GM19397 (cell line): ENCODE measurements around the gene RBM20.

ENCODE experiments used
- ATAC-seq: cut with Tn5 transposase; IDR thresholded peaks from one replicate; pipeline ENCODE4 v1.9.1; 2021; ENCODE audit warnings: mild to moderate bottlenecking, moderate library complexity; ENCODE audit not compliant: unreplicated experiment

RBM20 gene

GRCh38 chr10:110803239-110803749 is 159.2 kb downstream of the RBM20 start:
- peak; percentile 44 for ATAC-seq

GRCh38 chr10:110803830-110804338 is 159.7 kb downstream of the RBM20 start:
- no peak for ATAC-seq

- no peak for ATAC-seq
These were observed 160.2 kb downstream of the RBM20 start for GRCh38 chr10:110804376-110804775.

DNA sequence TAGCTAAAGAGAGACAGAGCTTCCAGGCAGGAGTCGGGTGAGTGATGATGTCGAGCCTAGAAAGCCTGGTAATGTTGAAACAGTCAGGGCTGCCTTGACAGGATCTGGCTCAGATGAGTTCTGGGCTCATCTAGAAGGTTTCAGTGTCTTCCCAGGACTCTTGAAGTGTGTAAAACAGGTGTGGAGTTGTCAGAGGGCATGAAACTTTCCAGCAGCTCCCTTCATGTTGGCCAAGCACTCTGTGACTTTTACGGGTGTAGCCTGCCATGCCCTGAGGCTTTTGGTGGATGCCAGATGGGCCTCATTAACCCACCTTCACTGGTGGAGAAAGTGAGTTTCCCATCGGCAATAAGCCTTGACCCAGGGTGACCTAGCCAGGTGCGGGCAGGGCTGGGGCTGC is 161.2 kb downstream of the RBM20 start:
- no peak for ATAC-seq

- ATAC-seq = no peak
These were observed 162.2 kb downstream of the RBM20 start for GRCh38 chr10:110806335-110806734.

DNA sequence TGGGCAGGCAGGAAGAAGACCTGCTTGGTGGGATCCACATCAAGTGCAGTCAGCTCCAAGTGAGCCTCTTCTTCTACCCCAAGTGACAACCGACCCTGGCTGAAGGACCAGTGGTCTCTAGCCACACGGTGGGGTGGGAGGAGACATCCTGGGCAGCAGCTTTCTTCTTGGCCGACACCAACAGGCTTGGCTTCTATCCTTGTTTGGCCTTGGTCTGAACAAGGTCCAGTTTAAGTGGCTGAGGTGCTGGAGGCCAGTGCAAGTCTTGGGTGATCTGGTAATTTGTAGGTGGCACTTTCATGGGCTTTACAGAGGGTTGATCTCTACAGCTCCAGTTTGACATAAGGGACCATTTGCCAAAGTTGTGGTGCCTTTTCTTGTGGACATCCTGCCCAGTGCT is 164.0 kb downstream of the RBM20 start:
- ATAC-seq = no peak

DNA sequence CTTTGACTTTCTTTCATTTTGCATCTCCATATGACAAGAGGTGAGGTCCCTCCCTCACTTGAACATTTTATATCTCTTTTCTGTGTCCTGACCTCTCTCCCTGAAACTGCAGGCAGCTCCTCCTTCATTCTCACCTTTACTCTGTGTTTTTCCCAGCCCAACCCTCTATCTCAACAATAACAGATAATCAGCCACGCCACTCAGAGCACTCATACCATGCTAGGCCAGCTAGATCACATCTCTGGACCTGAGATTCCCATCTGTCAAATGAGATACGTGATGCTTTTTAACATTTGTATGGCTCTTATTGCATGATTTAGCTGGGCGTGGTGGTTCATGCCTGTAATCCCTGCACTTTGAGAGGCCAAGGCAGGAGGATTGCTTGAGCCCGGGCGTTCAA is 164.5 kb downstream of the RBM20 start:
- no peak for ATAC-seq

DNA sequence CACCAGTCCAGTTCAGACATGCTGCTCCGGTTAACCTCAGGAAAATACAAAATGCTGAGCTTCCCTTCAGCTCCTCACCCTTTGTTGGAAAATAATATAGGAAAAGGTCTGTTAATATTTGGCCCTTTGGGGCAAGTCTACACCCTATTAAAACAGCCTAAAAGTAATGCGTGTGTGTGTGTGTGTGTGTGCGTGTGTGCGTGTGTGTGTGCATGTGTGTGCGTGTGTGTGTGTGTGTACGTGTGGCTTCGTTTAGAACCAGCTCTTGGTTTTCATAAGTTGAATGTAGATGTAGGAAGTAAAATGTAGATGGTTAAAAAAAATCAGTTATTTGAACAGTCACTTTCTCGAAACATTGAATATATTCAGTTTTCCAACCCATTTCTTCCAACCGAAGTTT is 166.5 kb downstream of the RBM20 start:
- ATAC-seq = no peak

- no peak for ATAC-seq
These were observed 167.8 kb downstream of the RBM20 start for GRCh38 chr10:110811791-110812581.

DNA sequence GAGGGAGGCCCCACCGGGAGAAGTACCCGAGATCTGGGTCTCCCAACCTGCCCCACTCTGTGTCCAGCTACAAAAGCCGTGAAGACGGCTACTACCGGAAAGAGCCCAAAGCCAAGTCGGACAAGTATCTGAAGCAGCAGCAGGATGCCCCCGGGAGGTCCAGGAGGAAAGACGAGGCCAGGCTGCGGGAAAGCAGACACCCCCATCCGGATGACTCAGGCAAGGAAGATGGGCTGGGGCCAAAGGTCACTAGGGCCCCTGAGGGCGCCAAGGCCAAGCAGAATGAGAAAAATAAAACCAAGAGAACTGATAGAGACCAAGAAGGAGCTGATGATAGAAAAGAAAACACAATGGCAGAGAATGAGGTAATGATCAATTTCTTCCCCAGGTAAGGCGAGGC is 168.4 kb downstream of the RBM20 start:
- ATAC-seq = no peak

DNA sequence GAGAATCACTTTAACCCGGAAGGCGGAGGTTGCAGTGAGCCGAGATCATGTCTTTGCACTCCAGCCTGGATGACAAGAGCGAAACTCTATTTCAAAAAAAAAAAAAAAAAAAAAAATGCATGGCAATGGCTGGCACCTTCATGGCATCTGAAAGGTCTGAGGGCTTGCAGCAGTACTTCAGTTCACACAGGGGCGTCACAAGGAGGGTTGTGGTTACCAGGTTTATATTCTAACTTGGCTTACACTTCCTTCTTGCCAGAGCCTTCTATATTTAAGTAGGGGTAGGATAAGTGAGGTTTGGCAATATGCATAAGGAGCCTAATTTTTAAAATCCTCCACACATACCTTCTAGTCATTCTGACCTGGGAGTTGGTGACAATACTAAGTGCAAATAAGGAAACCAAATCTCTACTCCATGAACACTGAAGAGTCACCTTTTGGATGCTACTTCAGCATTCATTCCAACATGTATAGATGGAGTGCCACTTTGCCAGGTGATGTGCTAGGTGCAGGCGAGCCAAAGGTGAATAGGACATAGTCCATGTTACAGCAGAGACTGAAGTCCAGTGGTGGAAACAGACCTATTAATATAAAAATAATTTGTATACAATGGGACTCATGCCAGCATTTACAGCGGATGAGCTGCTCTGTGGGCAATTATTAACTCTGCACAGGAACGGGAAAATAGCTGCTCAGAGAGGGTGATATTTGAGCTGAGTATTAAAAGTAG is 169.8 kb downstream of the RBM20 start:
- no peak for ATAC-seq

DNA sequence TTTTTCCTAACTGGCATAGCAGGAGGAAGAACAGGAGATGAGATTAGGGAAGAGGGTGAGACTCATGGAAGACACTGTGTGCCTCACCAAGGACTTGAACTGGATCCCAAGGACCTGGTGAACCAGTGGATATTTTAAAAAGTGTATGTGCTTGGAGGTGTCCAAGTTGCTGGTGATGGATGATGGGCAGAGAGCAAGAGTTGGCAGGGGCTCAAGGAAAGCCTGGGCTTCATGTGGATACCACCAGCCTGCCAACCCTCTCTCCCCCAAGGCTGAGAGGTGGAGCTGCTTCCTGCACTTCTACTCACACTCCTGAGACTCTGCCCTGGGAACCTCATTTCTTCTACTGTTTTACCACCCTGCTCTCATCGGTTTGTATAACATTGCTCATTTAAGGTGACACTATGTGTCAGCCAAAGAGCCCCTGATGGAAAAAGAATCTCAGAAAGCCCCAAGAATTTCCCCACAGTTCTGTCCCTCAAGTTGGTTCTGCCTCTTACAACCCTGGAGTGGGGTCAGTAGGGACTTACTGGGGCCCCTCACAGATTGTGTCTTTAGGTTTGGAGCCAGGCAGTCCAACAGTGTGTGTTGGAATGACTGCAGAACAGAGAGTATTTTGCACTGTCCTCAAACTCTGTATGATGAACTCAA is 171.3 kb downstream of the RBM20 start:
- ATAC-seq = peak; percentile 73

- no peak for ATAC-seq
These were observed 173.5 kb downstream of the RBM20 start for GRCh38 chr10:110817614-110818013.

GRCh38 chr10:110818311-110819256 is 174.4 kb downstream of the RBM20 start:
- ATAC-seq = no peak

DNA sequence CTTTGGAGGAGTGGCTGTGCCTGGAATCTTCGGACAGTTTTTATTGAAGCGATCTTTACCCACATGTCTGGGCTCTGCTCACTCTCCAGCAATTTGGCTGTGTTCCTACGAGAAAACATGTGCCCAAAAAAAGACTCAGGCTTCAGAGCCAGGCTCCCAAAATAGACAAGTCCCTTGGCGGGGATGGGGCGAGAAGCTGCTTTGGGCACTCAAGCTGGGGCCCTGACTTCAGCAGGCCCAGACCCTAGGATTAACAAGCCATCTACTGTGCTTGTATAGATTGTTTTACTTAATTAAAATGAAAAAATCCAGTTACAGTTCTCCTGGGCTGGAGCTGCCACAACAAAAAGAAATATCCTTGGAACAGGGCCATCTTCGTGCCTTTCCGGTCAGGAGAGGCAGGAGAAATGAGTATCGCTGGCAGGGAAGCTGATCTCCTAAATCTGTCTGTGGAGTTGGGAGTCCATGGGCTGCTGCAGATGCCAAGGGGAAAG is 176.2 kb downstream of the RBM20 start:
- no peak for ATAC-seq

- no peak for ATAC-seq
These were observed 177.4 kb downstream of the RBM20 start for GRCh38 chr10:110821508-110821907.

DNA sequence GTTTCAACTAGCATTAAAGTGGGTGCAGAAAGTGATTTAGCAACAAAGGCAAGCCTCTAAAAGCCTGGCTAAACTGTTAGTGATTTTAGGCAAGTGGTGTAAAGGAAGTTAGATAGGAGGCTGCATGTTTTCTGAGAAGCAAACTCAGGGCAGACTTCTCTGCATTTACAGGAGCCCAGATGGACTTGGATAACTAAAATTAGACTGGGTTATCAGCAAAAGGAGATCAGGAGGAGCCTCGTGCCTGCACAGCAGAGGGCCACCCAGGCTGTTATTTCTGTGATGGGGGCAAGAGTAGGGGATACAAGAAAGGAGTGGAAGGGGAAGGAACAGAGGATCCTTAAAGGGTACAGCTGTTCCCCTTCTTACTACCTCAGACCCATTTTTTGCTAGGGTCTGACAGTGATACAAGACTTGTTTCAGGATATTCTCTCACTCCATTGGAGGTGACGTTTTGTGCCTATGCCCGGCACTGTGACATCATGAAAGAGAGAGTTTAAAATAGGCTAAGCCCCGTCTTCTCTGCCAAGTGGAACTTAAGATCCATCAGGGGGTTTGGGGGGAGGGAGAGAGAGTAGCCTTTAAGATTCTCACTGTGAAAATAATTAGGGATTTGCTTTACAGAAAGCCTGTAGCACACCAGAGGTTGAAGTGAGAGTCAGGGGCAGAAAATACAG is 178.0 kb downstream of the RBM20 start:
- no peak for ATAC-seq

GRCh38 chr10:110822712-110823311 is 178.7 kb downstream of the RBM20 start:
- no peak for ATAC-seq

DNA sequence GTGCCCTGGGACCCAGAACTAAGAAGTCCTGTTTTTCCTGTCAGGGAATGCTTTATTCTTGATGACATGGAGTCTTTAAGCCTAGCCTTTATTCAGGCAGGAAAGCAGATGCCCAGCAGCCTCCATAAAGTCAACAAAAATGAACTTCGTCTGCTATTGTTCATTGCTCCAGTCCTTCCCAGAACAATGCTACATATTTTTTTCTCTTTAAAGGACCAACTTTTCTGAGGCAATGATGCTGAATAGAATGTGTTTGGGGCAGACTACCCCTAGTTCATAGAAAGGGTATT is 180.0 kb downstream of the RBM20 start:
- no peak for ATAC-seq
